Limb (tissue), 2 donors: ENCODE measurements around the gene FDXR.

Source experiments
- DNase-seq, 2 donors: peaks; one replicate each; pipeline ENCODE4 v3.0.0-alpha.2; 2016; ENCODE audit errors: extremely low spot score in 2 of 2

FDXR gene

GRCh38 chr17:74858672-74859458 lies 13.9 kb downstream of the FDXR start:
- no peak for DNase-seq

- DNase-seq = no peak
These were observed 15.6 kb downstream of the FDXR start for GRCh38 chr17:74857191-74857590.

GRCh38 chr17:74856112-74856511 lies 16.7 kb downstream of the FDXR start:
- DNase-seq = no peak

GRCh38 chr17:74855323-74855722 lies 17.5 kb downstream of the FDXR start:
- DNase-seq = no peak

- DNase-seq = no peak
These were observed 18.0 kb downstream of the FDXR start for GRCh38 chr17:74854792-74855191.

GRCh38 chr17:74853669-74854068 lies 19.1 kb downstream of the FDXR start:
- no peak for DNase-seq

GRCh38 chr17:74853048-74853397 lies 19.8 kb downstream of the FDXR start:
- no peak for DNase-seq

- DNase-seq = no peak
These were observed 20.4 kb downstream of the FDXR start for GRCh38 chr17:74852237-74853047.

- no peak for DNase-seq
These were observed 21.1 kb downstream of the FDXR start for GRCh38 chr17:74851612-74852236.

GRCh38 chr17:74850914-74851313 lies 21.9 kb downstream of the FDXR start:
- no peak for DNase-seq

- DNase-seq = no peak
These were observed 22.5 kb downstream of the FDXR start for GRCh38 chr17:74850310-74850709.

GRCh38 chr17:74848656-74849399 lies 24.0 kb downstream of the FDXR start:
- no peak for DNase-seq

GRCh38 chr17:74846621-74847020 lies 26.2 kb downstream of the FDXR start:
- no peak for DNase-seq

GRCh38 chr17:74843352-74843627 lies 29.5 kb downstream of the FDXR start:
- no peak for DNase-seq

GRCh38 chr17:74842599-74843351 lies 30.0 kb downstream of the FDXR start:
- peak; percentile 73 to 81 for DNase-seq

GRCh38 chr17:74842146-74842598 lies 30.6 kb downstream of the FDXR start:
- DNase-seq = no peak

- peak in 1 of 2 donors; percentile 38 for DNase-seq
These were observed 31.7 kb downstream of the FDXR start for GRCh38 chr17:74840989-74841666.

GRCh38 chr17:74839990-74840852 lies 32.6 kb downstream of the FDXR start:
- peak in 1 of 2 donors; percentile 61 for DNase-seq

GRCh38 chr17:74838274-74838673 lies 34.5 kb downstream of the FDXR start:
- no peak for DNase-seq
